HG03196 (cell line): ENCODE data around the gene ZNF586.
A peak's percentile ranks its signal among the peaks of the same experiment; 100 is the strongest.
"Not testable (repeated sequence)": the region's sequence is repeated elsewhere in the genome, so short reads cannot be mapped to it uniquely, and the experiment has no call there.

ENCODE experiments used
- ATAC-seq: cut with Tn5 transposase; IDR thresholded peaks from one replicate; pipeline ENCODE4 v1.9.1; 2021; ENCODE audit not compliant: unreplicated experiment

Gene ZNF586

DNA sequence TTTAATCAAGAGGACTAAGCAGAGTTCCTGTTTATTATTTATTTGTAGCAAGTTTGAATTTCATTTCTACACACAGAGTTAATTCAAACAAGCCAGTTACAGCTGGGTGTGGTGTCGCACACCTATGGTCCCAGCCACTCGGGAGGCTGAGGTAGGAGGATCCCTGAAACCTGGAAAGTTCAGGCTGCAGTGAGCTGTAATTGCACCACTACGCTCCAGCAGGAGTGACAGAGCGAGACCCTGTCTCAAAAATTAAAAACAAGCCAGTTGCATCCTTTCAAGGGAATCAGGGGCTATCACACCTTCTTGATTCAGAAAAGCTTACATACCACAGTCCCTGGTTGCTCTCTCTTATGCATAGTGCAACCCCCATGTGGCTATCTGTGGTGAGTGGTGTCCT, 19.8 kb downstream of the ZNF586 start:
- ATAC-seq, result no peak

DNA sequence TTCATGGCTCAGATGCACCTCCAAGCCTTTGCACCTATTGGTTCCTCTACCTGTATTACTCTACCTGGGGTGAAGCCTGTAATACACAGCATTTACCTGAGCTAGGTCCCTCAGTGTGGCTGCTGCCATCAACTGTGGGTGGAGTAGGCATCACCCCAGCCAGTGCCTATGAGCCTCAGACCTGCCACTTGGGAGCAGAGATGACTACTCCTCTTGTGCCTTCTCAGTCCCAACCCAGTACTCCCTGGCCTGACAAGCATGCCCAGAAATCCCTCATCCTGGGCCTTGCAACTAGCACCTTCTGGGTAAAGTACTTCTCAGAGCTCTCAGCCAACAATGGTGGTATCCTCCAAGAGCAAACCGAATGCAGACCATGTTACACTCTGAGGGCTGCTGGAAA, 27.1 kb downstream of the ZNF586 start:
- not testable (repeated sequence) for ATAC-seq

DNA sequence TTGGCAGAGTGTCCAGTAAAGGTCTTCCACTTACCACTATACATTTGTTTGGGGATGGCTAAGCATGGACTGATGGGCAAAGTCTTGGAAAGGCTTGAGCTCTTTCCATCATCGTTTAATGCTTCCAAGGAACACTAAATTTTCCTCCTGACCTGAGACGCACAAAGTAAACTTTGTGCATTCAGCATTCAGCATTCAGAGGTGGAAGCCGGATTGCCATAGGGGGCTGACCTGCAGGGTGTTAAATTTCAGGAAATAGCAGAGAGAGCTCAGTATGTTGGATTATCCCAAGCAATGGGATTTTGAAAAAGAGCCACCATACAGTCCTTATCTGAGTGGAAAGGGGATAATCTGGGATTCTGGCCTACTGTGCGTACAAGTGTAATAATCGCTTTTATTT, 31.2 kb downstream of the ZNF586 start:
- no peak for ATAC-seq

DNA sequence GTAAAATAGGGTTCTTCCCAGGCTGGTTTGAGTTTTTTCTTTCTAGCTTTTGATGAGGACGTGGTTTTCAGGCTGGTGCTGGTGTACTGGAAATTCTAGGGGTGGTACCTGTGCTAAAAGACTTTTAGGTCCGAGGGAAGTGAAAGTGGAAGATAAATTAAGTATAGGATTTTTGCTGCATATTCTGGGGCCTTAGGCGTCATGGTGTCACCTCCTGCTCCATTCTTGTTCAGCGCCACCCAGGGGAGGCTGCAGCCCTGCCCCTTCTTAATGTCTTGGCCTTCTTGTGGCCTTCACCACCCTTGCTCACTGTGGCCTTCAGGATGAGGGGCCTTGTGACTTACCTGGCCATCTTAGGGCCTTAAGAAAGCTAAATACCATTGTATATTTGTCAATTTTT, 32.8 kb downstream of the ZNF586 start:
- no peak for ATAC-seq

DNA sequence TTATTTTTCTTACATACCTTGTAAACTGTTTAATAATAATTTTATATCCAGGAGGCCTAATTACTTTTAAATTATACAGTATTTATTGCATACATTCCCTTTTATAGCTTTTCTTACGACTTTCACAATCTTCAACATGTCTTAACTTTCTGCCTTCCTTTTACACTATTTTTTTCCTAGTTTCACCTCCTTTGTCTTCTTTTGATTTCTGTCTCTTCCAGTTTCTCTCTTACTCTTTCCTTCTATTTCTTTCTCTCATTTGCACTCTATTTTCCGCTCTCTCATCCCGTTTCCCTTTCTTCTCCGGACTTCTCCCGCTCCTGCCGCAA, 33.8 kb downstream of the ZNF586 start:
- ATAC-seq, result no peak

DNA sequence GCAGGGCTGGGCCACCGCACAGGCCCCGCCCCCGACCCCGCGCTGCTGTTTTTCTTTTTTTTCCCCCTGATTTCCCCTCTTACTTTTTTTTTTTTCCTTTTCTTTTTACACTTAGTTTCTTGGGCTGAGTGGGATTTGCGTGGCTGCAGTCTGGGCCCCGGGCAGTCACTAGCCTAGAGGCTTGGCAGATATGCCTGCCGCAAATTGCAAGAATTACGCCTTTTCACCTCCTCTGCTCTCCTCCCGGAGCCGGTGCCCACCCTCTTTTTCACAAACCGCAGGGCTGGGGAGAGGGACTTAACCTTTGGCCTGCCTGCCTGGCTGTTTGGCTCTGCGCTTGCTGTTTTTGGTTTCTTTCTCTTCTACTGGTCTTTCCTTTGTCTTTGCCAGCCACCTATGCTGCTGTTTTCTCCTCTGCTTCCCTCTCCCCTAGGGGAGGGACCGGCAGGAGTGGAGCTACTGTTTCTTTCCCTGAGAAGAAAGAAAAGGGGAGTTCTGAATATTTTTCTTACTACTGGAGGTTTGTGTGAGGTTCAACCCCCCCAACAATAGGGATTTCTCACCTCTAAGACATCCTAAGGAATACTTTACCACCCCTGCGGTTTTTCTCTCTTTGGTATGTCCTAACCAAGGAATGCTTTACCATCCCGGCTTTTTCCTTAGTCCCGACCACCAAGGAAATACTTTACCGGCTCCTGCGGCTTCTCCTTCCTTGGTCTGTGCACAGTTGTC, 34.3 kb downstream of the ZNF586 start:
- no peak for ATAC-seq

DNA sequence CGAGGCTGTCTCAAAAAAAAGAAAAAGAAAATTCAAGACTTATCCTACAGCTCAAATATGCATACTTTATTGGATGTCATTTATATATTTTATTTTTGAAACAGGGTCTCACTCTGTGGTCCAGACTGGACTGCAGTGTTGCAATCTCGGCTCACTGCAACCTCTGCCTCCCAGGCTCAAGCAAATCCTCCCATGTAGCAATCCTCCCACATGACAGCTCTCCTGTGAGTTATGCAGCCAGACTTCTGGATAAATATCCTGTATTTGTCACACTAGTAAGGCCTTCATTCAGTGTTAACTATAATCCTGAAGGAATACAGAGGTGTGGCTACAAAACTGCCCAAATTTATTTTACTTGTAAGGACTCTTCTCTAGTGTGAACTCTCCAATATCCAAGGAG, 38.1 kb downstream of the ZNF586 start:
- ATAC-seq, result no peak

DNA sequence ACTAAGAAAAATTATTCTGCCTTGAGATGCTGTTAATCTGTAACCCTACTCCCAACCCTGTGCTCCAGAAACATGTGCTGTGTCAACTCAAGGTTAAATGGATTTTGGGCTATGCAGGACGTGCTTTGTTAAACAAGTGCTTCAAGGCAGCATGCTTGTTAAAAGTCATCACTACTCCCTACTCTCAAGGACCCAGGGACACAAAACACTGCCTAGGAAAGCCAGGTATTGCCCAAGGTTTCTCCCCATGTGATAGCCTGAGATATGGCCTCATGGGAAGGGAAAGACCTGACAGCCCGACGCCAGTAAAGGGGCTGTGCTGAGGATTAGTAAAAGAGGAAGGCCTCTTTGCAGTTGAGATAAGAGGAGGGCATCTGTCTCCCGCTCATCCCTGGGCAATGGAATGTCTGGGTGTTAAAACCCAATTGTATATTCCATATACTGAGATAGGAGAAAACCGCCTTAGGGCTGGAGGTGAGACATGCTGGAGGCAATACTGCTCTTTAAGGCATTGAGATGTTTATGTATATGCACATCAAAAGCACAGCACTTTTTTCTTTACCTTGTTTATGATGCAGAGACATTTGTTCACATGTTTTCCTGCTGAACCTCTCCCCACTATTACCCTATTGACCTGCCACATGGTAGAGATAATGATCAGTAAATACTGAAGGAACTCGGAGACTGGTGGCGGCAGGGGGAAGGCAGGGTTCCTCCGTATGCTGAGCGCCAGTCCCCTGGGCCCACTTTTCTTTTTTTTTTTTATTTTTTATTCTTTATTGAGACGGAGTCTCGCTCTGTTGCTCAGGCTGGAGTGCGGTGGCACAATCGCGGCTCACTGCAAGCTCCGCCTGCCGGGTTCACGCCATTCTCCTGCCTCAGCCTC, 41.2 kb downstream of the ZNF586 start:
- not testable (repeated sequence) for ATAC-seq

DNA sequence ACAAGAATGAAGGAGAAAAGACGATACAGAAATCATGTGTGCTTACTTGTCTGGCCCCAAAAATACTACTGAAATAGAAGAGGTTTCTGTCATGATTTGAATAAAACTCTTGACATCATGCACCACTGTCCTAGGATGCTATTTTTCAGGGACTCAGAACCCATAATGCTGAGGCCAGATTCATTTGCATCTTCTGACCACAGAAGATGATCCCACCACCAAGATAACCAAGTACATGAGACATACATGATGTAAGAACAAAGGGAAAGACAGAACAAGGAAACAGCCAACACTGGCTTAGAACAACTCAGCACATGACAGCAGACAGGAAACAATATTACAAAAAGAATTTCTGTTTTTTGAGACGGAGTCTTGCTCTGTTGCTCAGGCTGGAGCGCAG, 42.8 kb downstream of the ZNF586 start:
- ATAC-seq, result no peak

DNA sequence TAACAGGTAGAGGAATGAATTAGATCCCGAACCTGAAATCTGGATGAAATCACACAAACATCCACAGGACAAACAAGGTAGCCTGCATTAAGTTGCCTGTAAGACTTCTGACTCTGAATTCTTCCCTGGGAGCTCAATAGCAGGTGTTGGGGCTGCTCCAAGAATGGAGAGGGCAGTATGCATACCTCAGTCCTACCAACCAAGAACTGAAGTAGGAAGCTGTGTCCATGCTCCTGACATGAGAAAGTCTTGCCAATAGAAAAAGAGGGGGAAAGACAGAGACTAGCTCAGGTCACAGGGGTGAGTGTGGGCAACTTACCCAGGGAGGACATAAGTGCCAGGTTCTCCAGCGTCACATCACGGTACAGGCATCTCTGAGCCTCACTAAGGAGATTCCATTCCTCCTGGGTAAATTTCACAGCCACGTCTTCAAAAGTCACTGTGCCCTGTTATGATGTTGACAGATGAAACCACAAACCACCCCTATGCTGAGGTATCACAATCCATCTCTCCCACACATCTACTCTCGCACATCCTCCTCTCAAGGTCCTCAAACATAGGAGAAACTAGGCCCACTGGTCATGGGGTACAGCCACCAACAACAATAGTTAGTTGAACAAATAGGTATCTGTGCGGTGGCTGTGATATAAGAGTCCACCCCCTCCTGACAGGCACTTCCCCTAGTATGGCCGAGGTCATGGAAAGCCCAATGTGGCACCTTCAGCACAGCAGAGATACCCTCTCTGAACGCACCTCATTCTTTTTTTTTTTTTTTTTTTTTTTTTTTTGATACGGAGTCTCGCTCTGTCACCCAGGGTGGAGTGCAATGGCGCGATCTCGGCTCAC, 43.7 kb downstream of the ZNF586 start:
- ATAC-seq, result not testable (repeated sequence)

DNA sequence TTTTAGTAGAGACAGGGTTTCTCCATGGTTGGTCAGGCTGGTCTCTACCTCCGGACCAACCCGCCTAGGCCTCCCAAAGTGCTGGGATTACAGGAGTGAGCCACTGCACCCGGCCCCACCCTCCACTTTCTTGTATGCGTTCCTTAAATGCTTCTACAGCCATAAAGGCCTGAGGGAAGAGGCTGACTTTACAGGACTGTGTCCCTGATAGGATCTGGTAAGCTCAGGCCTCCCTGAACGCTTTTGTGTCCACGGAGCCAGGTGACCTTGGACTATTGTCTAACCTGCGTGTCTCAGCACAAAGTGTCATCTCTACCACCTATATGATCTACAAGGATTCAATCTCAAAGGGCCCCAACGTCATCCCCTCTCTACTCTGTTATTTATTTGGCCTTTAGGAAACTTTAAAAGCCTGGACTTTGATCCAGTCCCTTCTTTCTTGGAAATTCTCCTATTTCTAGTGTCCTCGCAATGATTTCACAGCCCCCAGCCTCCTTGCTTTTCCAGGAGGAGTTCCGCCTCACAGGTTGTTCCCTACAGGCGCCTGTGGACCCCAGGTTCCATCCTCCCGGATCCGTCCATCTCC, 44.5 kb downstream of the ZNF586 start:
- no peak for ATAC-seq

DNA sequence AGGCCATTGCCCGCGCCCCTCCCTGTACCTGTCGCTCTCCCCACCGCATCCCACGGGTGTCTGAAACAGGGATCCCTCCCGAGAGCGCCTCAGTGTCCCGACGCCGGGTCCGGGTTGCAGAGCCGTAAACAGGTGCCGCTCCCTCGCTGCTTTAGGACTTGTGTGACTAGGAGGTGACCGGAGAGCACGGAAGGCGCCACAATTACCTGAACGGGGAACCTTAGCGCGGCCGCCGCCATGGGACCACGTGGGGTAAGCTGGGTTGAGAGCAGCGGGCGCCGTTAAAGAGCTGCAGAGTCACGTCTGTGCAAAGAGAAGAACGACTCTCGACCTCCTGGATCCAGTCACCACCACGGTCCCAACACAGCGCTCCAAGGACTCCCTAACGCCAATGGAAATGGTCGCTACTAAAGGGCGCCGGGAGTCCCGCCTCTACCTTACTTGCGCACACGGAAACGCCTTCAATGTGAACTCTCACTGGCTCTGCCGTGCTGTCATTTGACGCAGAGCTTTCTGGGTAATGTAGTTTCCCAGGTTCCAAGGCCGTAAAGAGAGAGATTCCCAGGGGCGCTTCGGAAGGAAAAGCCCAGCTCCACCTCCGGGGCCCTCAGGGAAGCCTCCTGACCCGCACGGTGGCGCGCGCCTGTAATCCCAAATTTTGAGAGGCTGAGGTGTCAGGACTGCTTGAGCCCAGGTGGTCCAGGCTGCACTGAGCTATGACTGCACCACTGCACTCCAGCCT, 45.2 kb downstream of the ZNF586 start, which contains the start of gene ZNF552:
ZNF552 (minus strand) TSS at position 409 of the 742 bp plus-strand sequence; CDS start at position 239, 170 bp downstream.
- peak; percentile 81 for ATAC-seq

DNA sequence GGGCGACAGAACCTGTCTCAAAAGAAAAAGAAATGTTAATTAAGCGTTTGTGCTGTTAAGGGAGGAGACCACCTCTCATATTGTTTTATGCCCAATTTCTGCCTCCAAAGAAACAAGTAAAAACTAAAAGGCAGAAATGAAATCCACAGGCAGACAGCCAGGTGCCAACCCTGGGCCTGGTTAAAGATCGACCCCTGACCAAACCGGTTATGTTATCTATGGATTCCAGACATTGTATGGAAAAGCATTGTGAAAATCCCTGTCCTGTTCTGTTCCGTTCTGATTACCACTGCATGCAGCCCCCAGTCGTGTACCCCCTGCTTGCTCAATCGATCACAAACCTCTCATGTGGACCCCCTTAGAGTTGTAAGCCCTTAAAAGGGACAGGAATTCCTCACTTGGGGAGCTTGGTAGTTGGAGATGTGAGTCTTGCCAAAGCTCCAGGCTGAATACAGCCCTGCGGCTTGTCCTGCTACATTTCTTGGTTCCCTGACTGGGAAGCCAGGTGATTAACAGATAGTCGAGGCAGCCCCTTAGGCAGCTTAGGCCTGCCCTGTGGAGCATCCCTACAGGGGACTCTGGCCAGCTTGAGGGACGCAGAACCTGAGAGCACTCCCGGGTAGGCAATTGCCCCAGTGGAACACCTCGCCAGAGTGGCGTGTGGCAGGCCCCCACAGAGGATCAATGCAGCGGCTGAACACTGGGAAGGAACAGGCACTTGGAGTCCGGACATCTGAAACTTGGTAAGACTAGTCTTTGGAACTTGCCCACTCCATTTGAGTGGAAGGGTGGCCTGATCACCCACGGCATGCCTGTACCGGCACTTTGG, 46.0 kb downstream of the ZNF586 start:
- ATAC-seq, result no peak

DNA sequence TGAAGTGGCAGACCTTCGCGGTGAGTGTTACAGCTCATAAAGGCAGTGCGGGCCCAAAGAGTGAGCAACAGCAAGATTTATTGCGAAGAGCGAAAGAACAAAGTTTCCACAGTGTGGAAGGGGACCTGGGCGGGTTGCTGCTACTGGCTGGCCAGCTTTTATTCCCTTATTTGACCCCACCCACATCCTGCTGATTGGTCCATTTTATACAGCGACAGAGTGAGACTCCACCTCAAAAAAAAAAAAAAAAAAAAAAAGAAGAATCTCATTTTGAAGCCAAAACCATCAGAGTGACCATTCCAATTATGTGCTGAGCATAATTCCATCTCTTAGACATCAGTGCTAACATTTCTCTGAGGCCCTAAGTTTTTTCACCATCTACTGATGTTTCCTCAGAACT, 47.2 kb downstream of the ZNF586 start:
- ATAC-seq, result no peak

DNA sequence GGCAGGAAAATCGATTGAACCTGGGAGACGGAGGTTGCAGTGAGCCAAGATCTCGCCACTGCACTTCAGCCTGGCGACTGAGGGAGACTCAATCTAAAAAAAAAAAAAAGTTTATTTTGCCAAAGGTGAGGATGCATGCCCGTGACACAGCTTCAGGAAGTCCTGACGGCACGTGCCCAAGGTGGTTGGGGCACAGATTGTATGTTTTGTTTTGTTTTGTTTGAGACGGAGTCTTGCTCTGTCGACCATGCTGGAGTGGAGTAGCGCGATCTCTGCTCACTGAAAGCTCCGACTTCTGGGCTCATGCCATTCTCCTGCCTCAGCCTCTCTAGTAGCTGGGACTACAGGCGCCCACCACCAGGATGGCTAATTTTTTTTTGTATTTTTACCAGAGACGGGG, 48.5 kb downstream of the ZNF586 start:
- ATAC-seq, result no peak

DNA sequence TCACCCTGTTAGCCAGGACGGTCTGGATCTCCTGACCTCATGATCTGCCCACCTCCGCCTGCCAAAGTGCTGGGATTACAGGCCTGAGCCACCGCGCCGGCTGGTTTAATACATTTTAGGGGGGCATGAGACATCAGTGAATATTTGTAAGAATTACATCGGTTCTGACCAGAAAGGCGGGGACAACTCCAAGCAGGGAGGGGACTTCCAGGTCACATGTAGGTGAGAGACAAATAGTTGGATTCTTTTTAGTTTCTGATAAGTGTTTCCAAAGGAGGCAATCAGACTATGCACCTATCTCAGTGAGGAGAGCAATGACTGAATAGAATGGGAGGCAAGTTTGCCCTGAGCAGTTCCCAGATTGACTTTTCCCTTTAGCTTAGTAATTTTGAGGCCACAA, 48.9 kb downstream of the ZNF586 start:
- ATAC-seq, result no peak

DNA sequence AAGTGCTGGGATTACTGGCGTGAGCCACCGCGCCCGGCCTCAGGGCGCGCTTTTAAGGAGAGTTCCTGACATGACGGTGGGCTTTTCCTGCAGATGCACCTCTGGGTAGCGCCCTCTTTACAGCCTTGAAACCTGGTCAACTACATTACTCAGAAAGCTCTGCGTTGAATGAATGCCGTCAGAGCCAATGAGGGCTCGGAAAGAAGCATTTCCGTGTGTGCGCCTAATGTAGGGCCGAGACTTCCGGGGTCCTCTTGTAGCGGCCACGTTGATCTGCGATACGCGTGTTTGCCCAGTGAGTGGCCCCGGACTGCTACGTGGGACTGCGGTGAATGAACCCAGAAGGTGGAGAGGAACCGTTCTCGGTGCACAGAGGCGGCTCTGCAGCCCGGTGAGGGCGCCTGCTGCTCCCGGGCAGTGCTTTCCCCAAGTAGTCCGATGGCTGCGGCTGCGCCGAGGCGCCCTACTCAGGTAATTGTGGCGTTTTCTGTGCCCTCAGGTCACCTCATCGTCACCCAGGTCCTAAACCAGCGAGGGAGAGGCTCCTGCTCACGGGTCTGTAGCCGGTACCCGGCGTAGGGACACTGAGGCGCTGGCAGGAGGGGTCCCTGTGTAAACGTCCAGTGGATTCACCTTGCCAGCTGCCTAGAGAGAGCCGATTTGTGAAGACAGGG, 50.1 kb downstream of the ZNF586 start:
- ATAC-seq, result peak; percentile 82

DNA sequence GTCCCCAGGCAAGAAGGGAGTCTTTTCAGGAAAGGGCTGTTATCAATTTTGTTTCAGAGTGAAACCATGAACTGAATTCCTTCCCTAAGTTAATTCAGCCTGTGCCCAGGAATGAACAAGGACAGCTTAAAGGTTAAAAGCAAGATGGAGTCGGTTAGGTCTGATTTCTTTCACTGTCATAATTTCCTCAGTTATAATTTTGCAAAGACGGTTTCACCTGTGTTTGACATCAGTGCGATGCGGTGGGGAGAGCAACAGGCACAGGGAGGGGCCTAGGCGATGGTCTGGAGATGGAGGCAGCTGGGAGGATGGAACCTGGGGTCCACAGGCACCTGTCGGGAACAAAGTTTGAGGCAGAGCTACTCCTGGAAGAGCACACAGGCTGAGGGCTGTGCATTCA, 51.1 kb downstream of the ZNF586 start:
- no peak for ATAC-seq

DNA sequence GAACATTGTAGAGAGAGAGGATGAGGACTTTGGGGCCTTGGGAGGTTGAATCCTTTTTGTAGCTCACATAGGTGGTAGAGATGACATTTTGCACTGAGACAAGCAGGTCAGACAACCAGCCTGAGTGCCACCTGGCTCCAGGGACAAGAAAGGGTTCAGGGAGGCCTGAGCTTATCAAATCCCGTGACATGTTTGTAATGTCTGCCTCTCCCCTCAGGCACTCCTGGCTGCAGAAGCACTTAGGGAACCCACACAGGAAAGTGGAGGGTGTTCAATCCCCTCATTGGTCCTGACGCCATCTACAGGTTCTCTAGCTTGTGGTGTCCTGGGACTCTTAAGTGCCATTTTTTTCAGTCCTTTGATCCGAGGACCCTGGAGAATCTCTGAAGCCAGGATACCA, 51.6 kb downstream of the ZNF586 start:
- not testable (repeated sequence) for ATAC-seq
